ENCODE data around the gene NDUFB10. TPM values are rescaled to one million over a fixed set of nuclear protein-coding genes. Genes with fewer than 3 reads are reported as not detected.

NDUFB10 gene
- total and polyA plus RNA-seq, 4 donors = 93.9 to 195 (median 133) TPM

DNA sequence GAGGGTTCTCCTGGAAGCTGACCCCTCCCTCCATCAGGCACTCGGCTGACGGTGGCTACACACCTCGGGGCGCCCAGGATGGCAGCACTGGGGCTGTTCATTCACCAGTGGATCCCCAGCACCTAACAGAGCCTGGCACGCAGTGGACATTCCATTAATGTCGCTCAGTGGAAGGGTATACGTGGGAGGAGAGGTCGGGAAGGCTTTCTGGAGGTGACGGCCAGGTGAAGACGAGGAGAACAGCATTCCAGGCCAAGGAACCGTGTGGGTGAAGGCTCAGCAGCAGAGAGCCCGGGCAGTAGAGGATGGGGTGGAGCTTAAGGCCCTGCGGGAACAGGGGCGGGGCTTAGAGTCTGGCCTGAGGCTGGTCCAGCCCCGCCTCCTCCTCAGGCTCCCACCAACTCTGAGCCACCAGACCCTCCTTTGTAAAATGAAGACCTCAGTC, 38.6 kb upstream of the NDUFB10 start:
- H3K4me3 ChIP-seq (ENCODE audit: low read depth in 1 of 3, low read length in 3 of 3) = no peak overlapping the region
- TF ChIP-seq NR2F2 (IDR thresholded peaks at IDR 0.05) = no peak
- TF ChIP-seq, protein P1, sequence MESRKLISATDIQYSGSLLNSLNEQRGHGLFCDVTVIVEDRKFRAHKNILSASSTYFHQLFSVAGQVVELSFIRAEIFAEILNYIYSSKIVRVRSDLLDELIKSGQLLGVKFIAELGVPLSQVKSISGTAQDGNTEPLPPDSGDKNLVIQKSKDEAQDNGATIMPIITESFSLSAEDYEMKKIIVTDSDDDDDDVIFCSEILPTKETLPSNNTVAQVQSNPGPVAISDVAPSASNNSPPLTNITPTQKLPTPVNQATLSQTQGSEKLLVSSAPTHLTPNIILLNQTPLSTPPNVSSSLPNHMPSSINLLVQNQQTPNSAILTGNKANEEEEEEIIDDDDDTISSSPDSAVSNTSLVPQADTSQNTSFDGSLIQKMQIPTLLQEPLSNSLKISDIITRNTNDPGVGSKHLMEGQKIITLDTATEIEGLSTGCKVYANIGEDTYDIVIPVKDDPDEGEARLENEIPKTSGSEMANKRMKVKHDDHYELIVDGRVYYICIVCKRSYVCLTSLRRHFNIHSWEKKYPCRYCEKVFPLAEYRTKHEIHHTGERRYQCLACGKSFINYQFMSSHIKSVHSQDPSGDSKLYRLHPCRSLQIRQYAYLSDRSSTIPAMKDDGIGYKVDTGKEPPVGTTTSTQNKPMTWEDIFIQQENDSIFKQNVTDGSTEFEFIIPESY (IDR thresholded peaks at IDR 0.05) = no peak
- TF ChIP-seq GABPA (IDR thresholded peaks at IDR 0.05 in 1 of 2, conservative IDR thresholded peaks at IDR 0.05 in 1 of 2) = no peak
- no peak for TF ChIP-seq HNF4A (conservative IDR thresholded peaks at IDR 0.05)
- TF ChIP-seq HNF4G (IDR thresholded peaks at IDR 0.05) = no peak
- no peak for TF ChIP-seq RXRA (IDR thresholded peaks at IDR 0.05)
- TF ChIP-seq TAF1 (conservative IDR thresholded peaks at IDR 0.05) = no peak
- peaks cover 0 to 14% (median 5%) of the 10 kb centered on the region in 4 donors for H3K4me1 ChIP-seq (ENCODE audit: control insufficient read depth in 4 of 4, insufficient read depth in 4 of 4, low read length in 3 of 4)
- H3K9me3 ChIP-seq (ENCODE audit: control insufficient read depth in 4 of 4, low read length in 3 of 4) = no peaks in the 10 kb centered on the region
- H3K9ac ChIP-seq (ENCODE audit: low read depth in 1 of 2, low read length in 2 of 2) = no peak overlapping the region
- H3K27ac ChIP-seq (ENCODE audit: low read depth in 1 of 2, low read length in 2 of 2) = no peak overlapping the region
- H3K36me3 ChIP-seq (ENCODE audit: control insufficient read depth in 4 of 4, insufficient read depth in 3 of 4, low read depth in 1 of 4, low read length in 3 of 4) = no peaks in the 10 kb centered on the region
- 17% methylated on average over 15 of the region's 15 CpGs for WGBS
- H3K27me3 ChIP-seq (ENCODE audit: control insufficient read depth in 4 of 4, insufficient read depth in 4 of 4, low read length in 3 of 4) = peaks cover 9 to 20% (median 12%) of the 10 kb centered on the region in 4 donors
- no peak for DNase-seq (ENCODE audit: low spot score)

DNA sequence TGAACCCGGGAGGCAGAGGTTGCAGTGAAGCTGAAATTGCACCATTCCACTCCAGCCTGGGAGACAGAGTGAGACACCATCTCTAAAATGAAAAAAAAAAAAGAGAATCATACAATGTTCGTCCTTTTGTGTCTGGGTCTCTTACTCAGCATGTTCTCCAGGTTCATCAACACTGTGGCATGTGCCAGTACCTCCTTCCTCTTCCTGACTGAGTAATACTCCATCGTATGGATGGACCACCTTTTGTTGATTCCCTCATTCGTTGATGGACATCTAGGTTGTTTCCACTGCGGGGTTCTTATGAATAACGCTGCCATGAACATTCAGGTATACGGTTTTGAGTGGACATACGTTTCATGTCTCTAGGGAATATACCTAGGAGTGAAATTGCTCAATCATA, 37.0 kb upstream of the NDUFB10 start:
- no peak for TF ChIP-seq FOXA2 (IDR thresholded peaks at IDR 0.05)
- no peak for TF ChIP-seq GABPA (IDR thresholded peaks at IDR 0.05 in 1 of 2, conservative IDR thresholded peaks at IDR 0.05 in 1 of 2)
- TF ChIP-seq RXRA (IDR thresholded peaks at IDR 0.05) = no peak
- no peak for TF ChIP-seq FOXA1 (IDR thresholded peaks at IDR 0.05)
- TF ChIP-seq SP1 (IDR thresholded peaks at IDR 0.05) = no peak
- TF ChIP-seq EGR1 (IDR thresholded peaks at IDR 0.05; ENCODE audit: low read depth in 2 of 2) = no peak
- TF ChIP-seq JUND (IDR thresholded peaks at IDR 0.05) = no peak
- TF ChIP-seq, protein P2, sequence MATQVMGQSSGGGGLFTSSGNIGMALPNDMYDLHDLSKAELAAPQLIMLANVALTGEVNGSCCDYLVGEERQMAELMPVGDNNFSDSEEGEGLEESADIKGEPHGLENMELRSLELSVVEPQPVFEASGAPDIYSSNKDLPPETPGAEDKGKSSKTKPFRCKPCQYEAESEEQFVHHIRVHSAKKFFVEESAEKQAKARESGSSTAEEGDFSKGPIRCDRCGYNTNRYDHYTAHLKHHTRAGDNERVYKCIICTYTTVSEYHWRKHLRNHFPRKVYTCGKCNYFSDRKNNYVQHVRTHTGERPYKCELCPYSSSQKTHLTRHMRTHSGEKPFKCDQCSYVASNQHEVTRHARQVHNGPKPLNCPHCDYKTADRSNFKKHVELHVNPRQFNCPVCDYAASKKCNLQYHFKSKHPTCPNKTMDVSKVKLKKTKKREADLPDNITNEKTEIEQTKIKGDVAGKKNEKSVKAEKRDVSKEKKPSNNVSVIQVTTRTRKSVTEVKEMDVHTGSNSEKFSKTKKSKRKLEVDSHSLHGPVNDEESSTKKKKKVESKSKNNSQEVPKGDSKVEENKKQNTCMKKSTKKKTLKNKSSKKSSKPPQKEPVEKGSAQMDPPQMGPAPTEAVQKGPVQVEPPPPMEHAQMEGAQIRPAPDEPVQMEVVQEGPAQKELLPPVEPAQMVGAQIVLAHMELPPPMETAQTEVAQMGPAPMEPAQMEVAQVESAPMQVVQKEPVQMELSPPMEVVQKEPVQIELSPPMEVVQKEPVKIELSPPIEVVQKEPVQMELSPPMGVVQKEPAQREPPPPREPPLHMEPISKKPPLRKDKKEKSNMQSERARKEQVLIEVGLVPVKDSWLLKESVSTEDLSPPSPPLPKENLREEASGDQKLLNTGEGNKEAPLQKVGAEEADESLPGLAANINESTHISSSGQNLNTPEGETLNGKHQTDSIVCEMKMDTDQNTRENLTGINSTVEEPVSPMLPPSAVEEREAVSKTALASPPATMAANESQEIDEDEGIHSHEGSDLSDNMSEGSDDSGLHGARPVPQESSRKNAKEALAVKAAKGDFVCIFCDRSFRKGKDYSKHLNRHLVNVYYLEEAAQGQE (IDR thresholded peaks at IDR 0.05) = no peak
- TF ChIP-seq HNF4A (conservative IDR thresholded peaks at IDR 0.05) = no peak
- TF ChIP-seq YY1 (IDR thresholded peaks at IDR 0.05) = no peak
- TF ChIP-seq, protein P1 (IDR thresholded peaks at IDR 0.05) = no peak
- TF ChIP-seq NR2F2 (IDR thresholded peaks at IDR 0.05) = no peak
- TF ChIP-seq, protein P3, sequence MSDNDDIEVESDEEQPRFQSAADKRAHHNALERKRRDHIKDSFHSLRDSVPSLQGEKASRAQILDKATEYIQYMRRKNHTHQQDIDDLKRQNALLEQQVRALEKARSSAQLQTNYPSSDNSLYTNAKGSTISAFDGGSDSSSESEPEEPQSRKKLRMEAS (IDR thresholded peaks at IDR 0.05) = no peak
- TF ChIP-seq HNF4G (IDR thresholded peaks at IDR 0.05) = no peak
- TF ChIP-seq, protein P4, sequence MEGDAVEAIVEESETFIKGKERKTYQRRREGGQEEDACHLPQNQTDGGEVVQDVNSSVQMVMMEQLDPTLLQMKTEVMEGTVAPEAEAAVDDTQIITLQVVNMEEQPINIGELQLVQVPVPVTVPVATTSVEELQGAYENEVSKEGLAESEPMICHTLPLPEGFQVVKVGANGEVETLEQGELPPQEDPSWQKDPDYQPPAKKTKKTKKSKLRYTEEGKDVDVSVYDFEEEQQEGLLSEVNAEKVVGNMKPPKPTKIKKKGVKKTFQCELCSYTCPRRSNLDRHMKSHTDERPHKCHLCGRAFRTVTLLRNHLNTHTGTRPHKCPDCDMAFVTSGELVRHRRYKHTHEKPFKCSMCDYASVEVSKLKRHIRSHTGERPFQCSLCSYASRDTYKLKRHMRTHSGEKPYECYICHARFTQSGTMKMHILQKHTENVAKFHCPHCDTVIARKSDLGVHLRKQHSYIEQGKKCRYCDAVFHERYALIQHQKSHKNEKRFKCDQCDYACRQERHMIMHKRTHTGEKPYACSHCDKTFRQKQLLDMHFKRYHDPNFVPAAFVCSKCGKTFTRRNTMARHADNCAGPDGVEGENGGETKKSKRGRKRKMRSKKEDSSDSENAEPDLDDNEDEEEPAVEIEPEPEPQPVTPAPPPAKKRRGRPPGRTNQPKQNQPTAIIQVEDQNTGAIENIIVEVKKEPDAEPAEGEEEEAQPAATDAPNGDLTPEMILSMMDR (IDR thresholded peaks at IDR 0.05; ENCODE audit: low read depth, low read length, missing input control) = no peak
- no peak for TF ChIP-seq TAF1 (conservative IDR thresholded peaks at IDR 0.05)
- no peak for TF ChIP-seq RAD21 (IDR thresholded peaks at IDR 0.05)
- WGBS = 78% methylated on average over 8 of the region's 8 CpGs
- H3K27me3 ChIP-seq (ENCODE audit: control insufficient read depth in 4 of 4, insufficient read depth in 4 of 4, low read length in 3 of 4) = peaks cover 9 to 20% (median 11%) of the 10 kb centered on the region in 4 donors

More for the DNA sequence above, 37.0 kb upstream of the NDUFB10 start:
- Histone ChIP-seq H3K9me3 (ENCODE audit: control insufficient read depth in 4 of 4, low read length in 3 of 4) (no peaks in the 10 kb centered on the region), H3K36me3 (ENCODE audit: control insufficient read depth in 4 of 4, insufficient read depth in 3 of 4, low read depth in 1 of 4, low read length in 3 of 4) (no peaks in the 10 kb centered on the region), H3K4me1 (ENCODE audit: control insufficient read depth in 4 of 4, insufficient read depth in 4 of 4, low read length in 3 of 4) (peaks cover 0 to 13% (median 5%) of the 10 kb centered on the region in 4 donors), H3K4me3 (ENCODE audit: low read depth in 1 of 3, low read length in 3 of 3) (no peak overlapping the region), H3K9ac (ENCODE audit: low read depth in 1 of 2, low read length in 2 of 2) (no peak overlapping the region), H3K27ac (ENCODE audit: low read depth in 1 of 2, low read length in 2 of 2) (no peak overlapping the region)
- no peak for DNase-seq (ENCODE audit: low spot score)
